ENCODE measurements around the gene ZNF445.

- no peak for TF ChIP-seq CTCF (conservative IDR thresholded peaks at IDR 0.05; ENCODE audit: low read length)
- no peak for TF ChIP-seq EZH2phosphoT487 (IDR thresholded peaks at IDR 0.05; ENCODE audit: borderline replicate concordance)
Observed at GRCh38 chr3:44445786-44446185, 31.7 kb downstream of the ZNF445 start.
